Frontal cortex (tissue), 4 donors: ENCODE data around the gene MTMR12. TPM values are rescaled to one million over a fixed set of nuclear protein-coding genes. Genes with fewer than 3 reads are reported as not detected.
A peak's percentile ranks its signal among the peaks of the same experiment; 100 is the strongest.

Source experiments
- DNase-seq, 2 donors: peaks; one replicate each; pipeline ENCODE4 v3.0.0; 2012; ENCODE audit warnings: low spot score in 2 of 2
- FAIRE-seq: peaks from 2 replicates; lab custom pipeline; 2012; peaks lifted over from hg19 to GRCh38; lab: Jason Lieb, UNC
- total RNA-seq: library from RNA; depleted of rRNA; stranded (reverse); fragments of >200 nt; gene quantifications from one replicate; pipeline ENCODE4 v1.2.3, GENCODE V29; 2014
- donor health status: control.
- donor health status: control.
- donor health status: control.

Gene MTMR12
- total RNA-seq, 1 donor from 2014 or later: 16.7 TPM

DNA sequence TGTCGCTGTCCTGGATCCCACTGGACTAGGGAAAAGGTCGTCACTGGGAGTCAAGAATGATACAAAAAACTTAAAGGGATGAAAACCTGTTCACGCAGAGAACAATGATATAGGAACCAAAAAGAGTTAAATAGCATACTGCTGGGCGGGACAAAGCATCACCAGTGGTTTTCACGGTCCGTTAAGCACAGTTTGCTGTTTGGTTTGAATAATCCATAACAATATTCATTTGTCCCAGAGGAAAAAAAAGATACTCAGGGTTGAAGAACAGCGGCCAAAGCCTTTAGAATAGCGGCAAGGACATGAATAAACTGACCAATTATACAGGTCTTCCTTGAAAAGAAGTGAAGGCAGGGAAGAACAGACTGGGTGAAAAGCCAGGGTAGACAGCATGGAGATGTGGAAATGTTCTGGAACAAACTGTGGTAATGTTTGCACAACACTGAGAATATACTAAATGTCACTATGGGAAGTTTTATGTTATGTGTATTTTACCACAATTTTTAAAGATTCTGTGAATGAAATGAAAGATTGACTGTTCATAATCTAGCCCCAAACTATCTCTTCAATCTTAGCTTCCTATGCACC, 60.8 kb downstream of the MTMR12 start:
- no peak for DNase-seq
- no peak for FAIRE-seq

DNA sequence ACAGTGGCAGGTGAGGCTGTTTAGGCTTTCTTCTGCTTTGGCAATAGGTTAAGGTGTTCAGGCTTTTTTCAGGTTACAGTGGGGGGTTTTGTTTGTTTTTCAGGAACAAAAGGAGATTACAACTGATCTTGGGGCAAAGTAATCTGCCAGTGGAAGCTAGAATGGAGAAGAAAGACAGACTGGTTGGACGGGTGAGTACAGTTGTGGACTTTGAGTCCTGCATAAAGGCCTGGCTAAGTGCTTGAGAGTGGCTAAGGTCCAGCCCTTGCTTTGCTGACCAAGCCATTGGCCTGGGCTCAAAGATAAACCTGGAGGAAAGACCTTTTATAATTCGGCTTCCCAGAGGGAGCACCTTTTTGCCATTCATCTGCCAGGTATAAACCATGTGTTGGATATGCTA, 63.1 kb downstream of the MTMR12 start:
- no peak for DNase-seq
- no peak for FAIRE-seq

DNA sequence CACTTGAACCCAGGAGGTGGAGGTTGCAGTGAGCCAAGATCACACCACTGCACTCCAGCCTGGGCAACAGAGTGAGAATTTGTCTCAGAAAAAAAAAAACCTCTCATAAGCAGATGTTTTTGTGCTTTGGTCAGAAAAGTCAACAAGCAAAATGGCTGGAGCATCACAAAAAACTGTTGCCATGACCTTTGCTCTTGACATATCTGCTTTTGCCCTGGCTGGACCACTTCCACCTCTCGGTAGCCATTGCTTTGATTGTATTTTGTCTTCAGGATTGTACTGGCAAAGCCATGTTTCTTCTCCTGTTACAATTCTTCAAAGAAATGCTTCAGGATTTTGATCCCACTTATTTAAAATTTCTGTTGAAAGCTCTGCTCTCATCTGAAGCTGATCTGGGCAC, 67.0 kb downstream of the MTMR12 start:
- DNase-seq (no peak), FAIRE-seq (no peak)

DNA sequence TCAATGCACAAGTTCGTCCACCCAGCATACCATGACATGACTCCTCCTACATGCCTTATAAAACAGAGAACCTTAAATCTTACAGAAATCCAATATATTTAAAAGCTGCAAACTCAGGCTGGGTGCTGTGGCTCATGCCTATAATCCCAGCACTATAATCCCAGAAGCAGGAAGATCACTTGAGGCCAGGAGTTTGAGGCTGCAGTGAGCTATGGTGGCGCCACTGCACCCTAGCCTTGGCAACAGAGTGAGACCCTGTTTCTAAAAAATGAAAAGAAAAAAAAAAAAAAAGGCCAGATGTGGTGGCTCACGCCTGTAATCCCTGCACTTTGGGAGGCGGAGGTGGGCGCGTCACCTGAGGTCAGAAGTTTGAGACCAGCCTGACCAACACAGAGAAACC, 68.7 kb downstream of the MTMR12 start:
- FAIRE-seq: no peak
- DNase-seq: no peak

DNA sequence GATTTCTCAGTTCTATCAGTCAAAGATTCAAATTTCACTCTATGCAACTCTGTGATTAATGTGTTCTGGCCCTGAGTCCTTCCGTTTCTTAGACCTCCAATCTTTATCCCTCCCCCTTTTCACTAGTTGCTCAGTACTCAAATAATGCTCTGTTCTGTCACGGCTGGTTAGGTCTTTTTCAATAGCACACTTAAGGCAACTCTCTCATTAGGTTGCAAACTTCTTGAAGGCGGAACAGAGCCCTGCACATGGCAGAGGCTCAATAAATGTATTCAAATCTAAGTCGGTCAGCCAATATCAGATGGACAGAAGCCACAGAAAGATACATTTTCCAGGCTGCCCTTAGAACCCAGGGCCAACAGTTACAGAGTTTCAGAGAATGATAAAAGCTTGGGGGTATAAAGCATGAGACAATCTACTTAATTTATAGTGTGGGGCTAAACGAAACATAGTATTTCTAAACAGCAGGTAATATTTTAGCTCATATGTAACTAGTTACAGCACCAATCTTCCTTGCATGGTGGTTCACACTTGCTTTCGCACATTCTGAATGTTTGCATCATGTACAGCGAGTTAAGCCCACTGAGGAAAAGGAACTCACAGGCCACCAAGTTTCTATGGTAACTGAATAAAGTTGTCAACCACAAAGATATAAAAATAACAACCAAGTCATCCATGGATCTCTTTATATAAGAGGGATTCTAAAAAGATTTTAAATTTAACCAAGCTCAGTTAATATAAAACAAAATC, 71.5 kb downstream of the MTMR12 start:
- FAIRE-seq: no peak
- no peak for DNase-seq

DNA sequence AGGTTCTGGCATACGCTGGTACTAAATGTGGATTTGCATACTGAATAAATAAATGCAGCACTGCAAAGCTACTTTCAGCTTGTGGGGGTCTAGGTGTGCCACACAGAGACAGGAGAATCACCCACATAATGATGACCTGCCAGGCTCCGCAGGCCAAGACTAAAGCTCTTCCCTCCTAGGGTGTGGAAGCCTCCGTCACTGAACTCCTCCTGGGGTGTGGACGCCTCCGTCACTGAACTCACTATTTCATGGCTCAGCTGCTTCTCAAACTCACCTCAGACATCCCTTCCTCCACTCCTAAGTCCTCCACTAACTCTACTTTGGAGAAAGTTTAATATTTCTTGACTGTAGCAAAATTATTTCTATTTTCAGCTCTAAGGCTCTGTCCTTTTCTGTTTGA, 73.4 kb downstream of the MTMR12 start:
- DNase-seq: no peak
- no peak for FAIRE-seq

DNA sequence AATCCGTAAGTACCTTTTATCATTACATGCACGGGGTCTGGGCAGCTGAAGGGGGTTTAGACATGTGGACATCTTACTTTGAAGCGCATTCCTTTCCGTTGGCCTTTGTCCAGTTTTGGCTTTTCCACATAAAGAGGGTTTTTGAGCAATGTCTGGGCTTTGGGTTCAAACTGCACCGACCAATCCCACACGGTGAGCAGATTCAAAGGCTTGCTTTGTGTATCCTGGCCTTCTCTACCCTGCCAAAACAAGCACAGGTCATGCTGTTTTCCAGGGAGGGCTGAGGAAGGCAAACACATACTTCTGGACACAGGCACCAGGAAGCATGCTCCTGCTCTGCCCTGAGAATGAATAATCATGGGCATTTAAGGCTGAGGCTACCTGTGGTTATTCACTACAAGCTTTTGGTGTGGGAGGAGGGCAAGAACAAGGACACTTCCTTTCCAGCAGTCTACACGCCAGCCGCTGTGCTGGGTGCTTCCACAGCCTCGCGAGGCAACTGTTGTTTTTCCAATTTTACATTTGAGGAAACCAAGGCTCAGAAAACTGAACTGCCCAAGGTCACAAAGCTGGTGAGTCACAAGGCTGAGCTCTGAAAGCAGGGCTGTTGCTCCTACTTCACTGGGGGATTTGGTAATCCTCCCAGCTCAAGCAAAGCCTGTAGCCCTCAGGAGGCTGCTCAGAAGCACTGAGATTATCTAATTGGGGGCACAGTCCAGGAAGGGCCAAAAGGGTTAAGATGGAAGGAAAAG, 78.9 kb downstream of the MTMR12 start:
- DNase-seq (no peak), FAIRE-seq (no peak)

DNA sequence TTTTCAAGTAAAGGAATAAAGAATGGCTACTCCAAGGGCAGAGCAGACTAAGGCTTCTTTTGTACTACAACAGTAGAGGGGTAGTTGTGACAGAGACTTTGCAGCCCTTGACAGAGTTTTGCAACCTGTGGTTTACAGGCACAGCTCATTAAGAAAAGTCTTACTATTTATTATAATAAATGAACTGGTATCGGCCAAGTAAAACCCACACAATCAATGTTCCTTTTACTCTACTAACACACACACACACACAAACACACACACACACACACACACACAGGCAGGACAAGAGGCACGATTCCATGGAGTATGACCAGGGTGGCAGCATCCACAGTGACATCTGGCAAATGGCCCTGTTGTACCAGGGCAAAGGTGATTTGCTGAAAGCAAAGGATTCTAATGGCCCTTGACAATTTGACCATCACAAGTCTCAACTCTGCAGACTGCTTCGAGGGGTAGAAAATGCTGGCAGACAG, 79.5 kb downstream of the MTMR12 start:
- DNase-seq: no peak

DNA sequence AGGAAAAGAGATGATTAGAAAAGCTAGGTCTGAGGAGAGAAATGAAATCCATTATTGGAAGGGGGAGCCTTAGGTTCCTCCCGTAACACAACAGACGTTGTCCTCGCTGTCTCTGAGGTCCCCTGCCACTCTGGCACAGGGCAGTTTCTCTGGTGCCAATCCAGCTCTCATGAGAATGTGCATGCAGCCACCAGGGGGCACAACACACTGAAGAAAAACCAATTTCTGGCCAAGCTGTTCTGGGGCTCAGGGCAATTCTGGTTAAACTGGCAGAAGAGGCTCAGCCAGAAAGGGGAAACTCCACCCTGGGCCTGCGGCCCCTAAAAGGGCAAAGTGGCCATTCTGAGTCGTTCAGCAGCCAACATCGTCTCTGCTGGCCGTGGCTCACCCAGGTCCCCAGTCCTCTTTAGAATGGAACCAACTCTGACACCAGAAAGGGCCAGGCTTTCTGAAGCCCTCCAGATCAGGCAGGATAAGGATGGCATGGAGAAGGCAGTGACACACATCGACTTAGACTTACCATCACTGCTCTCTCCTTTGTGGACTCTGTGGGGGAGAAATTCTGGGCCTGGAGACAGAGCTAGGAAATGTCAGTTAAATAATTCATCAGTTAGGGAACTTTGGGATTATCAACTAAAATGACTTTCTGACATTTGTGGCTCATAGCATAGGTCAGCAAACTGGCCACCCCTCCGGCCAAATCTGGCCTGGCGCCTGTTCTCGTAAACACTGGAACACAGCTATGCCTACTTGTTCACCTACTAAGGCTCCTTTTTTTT, 80.1 kb downstream of the MTMR12 start:
- DNase-seq (peak; percentile 37 to 62), FAIRE-seq (no peak)

More for the DNA sequence above, 79.5 kb downstream of the MTMR12 start:
- no peak for FAIRE-seq

DNA sequence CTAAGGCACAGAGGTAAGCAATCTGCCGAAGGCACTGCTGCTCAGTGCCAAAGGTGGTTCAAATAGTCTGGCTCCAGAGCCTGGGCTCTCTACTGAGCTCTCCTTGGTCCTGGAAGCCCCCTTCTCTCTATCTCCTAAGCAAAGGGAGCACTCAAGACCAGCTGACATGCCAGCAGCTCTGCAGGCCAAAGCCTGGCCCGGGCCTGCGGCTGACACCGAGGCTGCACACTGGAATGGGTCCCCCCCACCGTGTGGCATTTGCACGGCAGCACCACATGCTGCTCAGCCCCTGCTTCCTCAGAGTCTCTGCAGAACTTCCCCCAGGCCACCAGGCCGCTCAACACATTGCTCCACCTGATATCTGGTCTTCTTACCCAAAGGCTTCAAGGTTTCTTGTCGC, 80.8 kb downstream of the MTMR12 start:
- DNase-seq (no peak), FAIRE-seq (no peak)

DNA sequence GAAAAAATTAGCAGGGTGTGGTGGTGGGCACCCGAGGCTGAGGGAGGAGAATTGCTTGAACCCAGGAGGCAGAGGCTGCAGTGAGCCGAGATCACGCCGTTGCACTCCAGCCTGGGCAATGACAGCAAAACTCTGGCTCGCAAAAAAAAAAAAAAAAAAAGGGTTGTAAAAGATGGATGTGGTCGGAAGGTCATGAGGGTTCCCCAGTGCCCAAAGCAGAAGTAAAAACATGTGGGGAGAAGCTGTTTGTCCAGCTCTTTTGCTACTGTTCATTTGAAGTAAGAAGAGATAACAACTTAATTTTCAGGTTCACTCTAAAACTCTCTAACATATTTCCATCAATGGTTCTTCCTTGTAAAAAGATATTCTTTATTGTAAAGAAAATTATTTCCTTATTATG, 81.5 kb downstream of the MTMR12 start:
- DNase-seq (no peak), FAIRE-seq (no peak)

DNA sequence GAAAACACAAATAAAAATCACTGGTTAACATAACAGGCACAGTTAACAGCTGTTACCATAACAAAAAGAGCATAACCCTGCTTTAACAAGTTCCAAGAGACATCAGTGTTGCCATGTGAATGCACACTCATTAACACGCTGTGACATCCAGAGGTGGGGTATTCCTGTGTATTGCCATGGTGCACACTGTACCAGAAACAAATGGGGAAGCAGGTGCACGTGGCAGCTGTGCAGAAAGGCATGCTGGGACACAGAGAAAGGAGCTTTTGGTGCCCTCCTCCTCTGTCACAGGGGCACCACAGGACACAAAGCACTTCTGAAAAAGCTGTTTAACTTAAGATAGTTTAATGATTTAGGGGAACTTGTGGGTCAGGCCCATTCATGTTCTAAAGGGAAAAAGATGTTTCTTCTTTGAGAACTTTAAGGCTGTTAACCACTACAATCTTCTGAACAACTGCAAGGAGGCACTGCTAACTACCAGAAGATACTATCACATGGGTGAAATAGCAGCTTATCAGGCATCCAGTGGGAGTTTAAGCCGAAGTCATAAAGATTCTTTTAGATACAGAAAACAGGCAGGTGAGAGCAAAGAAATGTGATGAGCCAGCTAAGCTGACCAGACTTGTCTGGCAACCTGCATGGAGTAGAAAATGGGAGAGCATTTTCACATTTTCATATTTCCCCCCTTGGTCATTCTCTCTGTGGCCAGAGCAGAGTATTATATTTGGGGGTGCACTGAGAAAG, 82.2 kb downstream of the MTMR12 start:
- DNase-seq (no peak), FAIRE-seq (no peak)

DNA sequence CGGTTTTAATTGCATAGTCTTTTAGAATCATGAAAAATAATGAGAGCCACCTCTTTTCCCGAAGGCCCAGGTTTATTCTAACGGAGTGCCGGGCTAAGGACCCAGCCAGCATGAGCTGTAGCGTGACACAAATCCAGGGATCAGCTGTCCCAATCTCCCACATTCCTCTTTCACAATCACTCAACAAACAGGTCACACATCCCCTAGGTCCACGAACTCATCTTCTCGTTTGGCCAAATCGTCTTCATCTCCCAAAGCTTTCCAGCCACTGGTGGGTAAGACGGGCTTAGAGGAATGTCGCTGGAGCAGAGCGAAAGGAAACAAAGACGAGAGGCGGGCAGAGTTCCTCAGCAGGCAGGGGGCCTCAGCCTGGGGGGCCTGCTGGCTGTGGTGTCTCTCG, 83.2 kb downstream of the MTMR12 start:
- DNase-seq (no peak), FAIRE-seq (no peak)

DNA sequence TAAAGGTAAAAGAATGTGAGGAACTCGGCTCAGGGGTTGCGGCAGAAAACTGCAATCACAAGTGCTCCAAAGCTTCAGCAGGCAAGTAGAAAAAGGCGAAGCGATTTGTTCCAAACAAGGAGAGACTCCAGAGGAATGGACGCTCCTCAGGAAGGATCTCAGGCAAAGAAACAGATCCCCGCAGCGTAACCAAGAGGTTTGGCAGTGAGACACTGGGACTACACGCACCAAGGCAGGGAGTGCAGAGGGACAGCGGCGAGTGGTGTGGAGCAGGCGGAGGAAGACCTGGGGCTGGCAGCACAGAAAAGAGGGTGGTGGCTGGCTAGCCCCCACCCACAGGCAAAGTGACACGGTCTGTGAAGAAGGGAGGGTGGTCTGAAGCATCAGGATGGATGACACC, 83.9 kb downstream of the MTMR12 start:
- no peak for DNase-seq
- no peak for FAIRE-seq

DNA sequence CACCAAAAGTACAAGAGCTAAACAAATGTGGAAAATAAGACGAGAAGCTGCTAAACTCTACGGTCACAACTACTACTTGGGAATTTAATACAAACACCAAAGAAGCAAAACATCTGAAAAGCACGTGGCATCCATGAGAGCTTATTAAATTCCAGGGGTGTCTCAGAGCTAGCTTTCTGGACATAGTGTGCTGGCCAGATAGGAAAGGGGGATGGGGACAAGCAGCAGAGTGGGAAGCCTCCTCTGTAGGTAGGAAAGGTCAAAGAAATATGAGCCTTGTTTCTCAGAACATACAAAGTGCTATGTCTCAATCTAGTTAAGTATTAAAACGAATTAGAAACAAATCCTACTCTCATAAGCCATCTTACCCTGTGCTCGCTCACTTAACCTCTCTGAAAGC, 87.3 kb downstream of the MTMR12 start:
- FAIRE-seq (no peak), DNase-seq (no peak)

DNA sequence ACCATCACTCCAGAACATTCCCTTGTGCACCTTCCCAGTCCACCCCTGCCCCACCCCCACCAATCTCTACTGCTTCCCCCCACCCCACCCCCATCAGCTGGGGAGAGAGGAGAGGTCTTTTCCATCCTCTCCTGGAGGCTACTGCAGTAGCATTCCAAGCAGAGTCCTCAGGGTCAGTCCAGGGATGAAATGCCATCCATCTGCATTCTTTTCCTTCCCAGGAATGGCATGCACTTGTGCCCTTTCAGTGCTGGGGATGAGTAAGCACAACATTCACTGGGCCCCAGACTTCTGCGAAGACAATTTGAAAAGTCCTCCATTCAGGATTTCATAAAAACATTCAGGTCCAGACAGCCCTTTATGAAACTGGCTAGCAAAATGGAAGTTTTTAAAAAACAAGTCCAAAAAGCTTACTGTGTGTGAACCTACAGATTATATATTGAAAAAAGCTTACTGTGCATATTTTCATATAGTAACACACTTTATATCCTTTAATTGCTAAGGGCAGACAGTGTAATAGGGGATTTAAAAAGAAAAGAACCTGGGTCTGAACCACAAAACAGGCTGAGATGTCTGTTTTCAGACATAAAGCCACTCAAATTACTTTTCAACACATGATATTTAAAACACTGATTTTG, 88.6 kb downstream of the MTMR12 start:
- DNase-seq: no peak
- FAIRE-seq: no peak

DNA sequence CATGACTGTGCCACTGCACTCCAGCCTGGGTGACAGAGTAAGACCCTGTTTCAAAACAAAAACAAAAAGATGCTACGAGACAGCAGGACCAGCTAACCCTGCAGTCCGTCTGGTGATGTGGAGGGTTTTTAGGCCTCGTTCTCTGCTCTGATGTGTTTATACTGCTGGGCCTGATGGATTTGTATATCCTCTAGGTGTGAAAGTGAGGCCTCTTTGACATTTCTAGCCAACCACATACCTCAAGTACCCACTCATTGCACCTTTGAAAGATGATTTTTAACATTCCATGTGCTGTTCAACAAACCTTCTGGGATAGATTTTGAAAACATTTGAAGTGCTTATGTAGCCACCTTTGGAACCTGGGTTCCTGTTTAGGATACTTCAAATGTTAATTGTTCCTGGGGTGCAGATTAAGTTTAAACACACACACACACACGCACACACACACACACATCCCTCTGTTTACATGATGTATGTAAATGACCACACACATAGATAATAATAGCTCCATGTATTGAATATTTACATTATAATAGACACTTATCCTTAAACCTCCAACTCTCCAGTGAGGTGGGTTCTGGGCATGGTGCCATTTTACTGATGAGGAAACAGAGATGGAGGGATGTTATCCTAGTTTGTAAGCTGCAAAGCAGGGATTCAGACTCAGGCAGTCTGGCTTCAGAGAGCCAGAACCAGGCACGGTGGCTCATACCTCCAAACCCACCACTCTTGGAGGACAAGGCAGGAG, 89.8 kb downstream of the MTMR12 start:
- no peak for FAIRE-seq

DNA sequence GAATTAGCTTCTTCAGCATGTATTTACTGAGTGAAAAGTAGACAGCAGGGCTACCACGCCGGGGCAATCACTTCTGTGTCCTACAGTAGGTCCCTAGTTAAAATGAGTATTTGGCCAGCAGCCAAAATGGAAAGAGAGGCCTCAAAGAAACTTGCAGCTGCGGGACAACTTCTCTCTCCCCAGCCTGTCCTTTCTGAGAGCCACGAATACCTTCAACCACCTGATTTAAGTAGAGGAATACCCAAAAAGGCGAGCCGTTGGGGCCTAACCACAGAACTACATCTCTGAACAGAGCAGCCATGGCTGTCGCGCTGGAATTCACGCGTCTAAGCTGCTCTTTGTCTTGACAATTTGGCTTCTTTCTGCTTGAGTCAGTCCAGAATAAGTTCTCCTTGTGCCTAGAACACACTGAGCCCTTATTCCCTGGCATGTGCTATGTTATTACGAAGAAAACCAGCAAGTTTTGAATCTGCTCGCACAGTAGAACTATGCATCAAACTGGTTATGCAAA, 94.8 kb downstream of the MTMR12 start:
- DNase-seq (peak in 1 of 2 donors; percentile 33), FAIRE-seq (no peak)

More for the DNA sequence above, 89.8 kb downstream of the MTMR12 start:
- no peak for DNase-seq
